Stimulated activated CD4-positive, alpha-beta T cell treated with anti-CD3 and anti-CD28 coated beads, TNF-alpha, amount 100 ng/mL, for 4 hours (primary cell): ENCODE results near the gene CAPN9.

Experiments
- DNase-seq, 3 experiments: peaks; one replicate each; pipeline ENCODE4 v3.0.0-alpha.2; 2020; ENCODE audit warnings: low read depth in 3 of 3

Gene CAPN9

GRCh38 chr1:230849451-230850224, 102.5 kb downstream of the CAPN9 start:
- DNase-seq, result no peak

GRCh38 chr1:230850547-230850946, 103.4 kb downstream of the CAPN9 start:
- no peak for DNase-seq

- DNase-seq, result no peak
Observed at GRCh38 chr1:230851291-230851691, 104.1 kb downstream of the CAPN9 start.
